ENCODE measurements around the gene RIBC2. TPM values are rescaled to one million over a fixed set of nuclear protein-coding genes. Genes with fewer than 3 reads are reported as not detected.

RIBC2 gene
- total RNA-seq, 2 donors from 2014 or later, result 6.0 to 7.4 TPM

GRCh38 chr22:45423524-45423923, 10.0 kb downstream of the RIBC2 start:
- no peak overlapping the region for H3K27ac ChIP-seq
- TF ChIP-seq POLR2A (IDR thresholded peaks at IDR 0.05) (no peak), CTCF (IDR thresholded peaks at IDR 0.05) (no peak), POLR2AphosphoS5 (IDR thresholded peaks at IDR 0.05) (no peak)
- no peak overlapping the region for H3K4me3 ChIP-seq
- intact Hi-C loops (cut with DNase I), result no loop called here
- no peak for DNase-seq (ENCODE audit: low spot score)
- no peaks in the 10 kb centered on the region for H3K4me1 ChIP-seq (replicated peaks)
- 85% methylated on average over 4 of the region's 4 CpGs for WGBS
- H3K9me3 ChIP-seq, result no peaks in the 10 kb centered on the region
- no peaks in the 10 kb centered on the region for H3K27me3 ChIP-seq (replicated peaks; ENCODE audit: insufficient read depth)
- H3K36me3 ChIP-seq, result no peaks in the 10 kb centered on the region

GRCh38 chr22:45424241-45424731, 10.8 kb downstream of the RIBC2 start:
- intact Hi-C loops (cut with DNase I), result no loop called here
- no peak overlapping the region for H3K4me3 ChIP-seq
- H3K4me1 ChIP-seq (replicated peaks), result no peaks in the 10 kb centered on the region
- no peaks in the 10 kb centered on the region for H3K9me3 ChIP-seq
- WGBS, result 75% methylated on average over 14 of the region's 14 CpGs
- no peaks in the 10 kb centered on the region for H3K36me3 ChIP-seq
- no peaks in the 10 kb centered on the region for H3K27me3 ChIP-seq (replicated peaks; ENCODE audit: insufficient read depth)
- TF ChIP-seq POLR2A (IDR thresholded peaks at IDR 0.05) (no peak), CTCF (IDR thresholded peaks at IDR 0.05) (no peak)
- DNase-seq (ENCODE audit: low spot score), result no peak
- H3K27ac ChIP-seq, result no peak overlapping the region

- H3K36me3 ChIP-seq, result no peaks in the 10 kb centered on the region
- H3K4me3 ChIP-seq, result no peak overlapping the region
- intact Hi-C loops (cut with DNase I), result no loop called here
- 64% methylated on average over 5 of the region's 5 CpGs for WGBS
- no peaks in the 10 kb centered on the region for H3K9me3 ChIP-seq
- H3K4me1 ChIP-seq (replicated peaks), result no peaks in the 10 kb centered on the region
- no peak for DNase-seq (ENCODE audit: low spot score)
- no peaks in the 10 kb centered on the region for H3K27me3 ChIP-seq (replicated peaks; ENCODE audit: insufficient read depth)
- TF ChIP-seq CTCF (IDR thresholded peaks at IDR 0.05), result no peak
- TF ChIP-seq POLR2A (IDR thresholded peaks at IDR 0.05), result no peak
- no peak for TF ChIP-seq POLR2AphosphoS5 (IDR thresholded peaks at IDR 0.05)
- H3K27ac ChIP-seq, result no peak overlapping the region
Observed at GRCh38 chr22:45425101-45425500, 11.6 kb downstream of the RIBC2 start.

- 94% methylated on average over 22 of the region's 23 CpGs for WGBS
- no peak for DNase-seq (ENCODE audit: low spot score)
- Histone ChIP-seq H3K27ac (no peak overlapping the region), H3K4me1 (replicated peaks) (no peaks in the 10 kb centered on the region), H3K36me3 (no peaks in the 10 kb centered on the region), H3K9me3 (no peaks in the 10 kb centered on the region), H3K4me3 (no peak overlapping the region), H3K27me3 (replicated peaks; ENCODE audit: insufficient read depth) (no peaks in the 10 kb centered on the region)
- TF ChIP-seq POLR2AphosphoS5 (IDR thresholded peaks at IDR 0.05) (no peak), CTCF (IDR thresholded peaks at IDR 0.05) (no peak), POLR2A (IDR thresholded peaks at IDR 0.05) (no peak)
- intact Hi-C loops (cut with DNase I), result no loop called here
Observed at GRCh38 chr22:45425531-45426265, 12.2 kb downstream of the RIBC2 start.

- H3K9me3 ChIP-seq, result no peaks in the 10 kb centered on the region
- DNase-seq (ENCODE audit: low spot score), result no peak
- H3K36me3 ChIP-seq, result no peaks in the 10 kb centered on the region
- H3K27me3 ChIP-seq (replicated peaks; ENCODE audit: insufficient read depth), result no peaks in the 10 kb centered on the region
- TF ChIP-seq POLR2A (IDR thresholded peaks at IDR 0.05) (no peak), CTCF (IDR thresholded peaks at IDR 0.05) (no peak), POLR2AphosphoS5 (IDR thresholded peaks at IDR 0.05) (no peak)
- H3K27ac ChIP-seq, result no peak overlapping the region
- intact Hi-C loops (cut with DNase I), result no loop called here
- H3K4me3 ChIP-seq, result no peak overlapping the region
- H3K4me1 ChIP-seq (replicated peaks), result no peaks in the 10 kb centered on the region
- WGBS, result 89% methylated on average over 9 of the region's 9 CpGs
Observed at GRCh38 chr22:45426387-45426786, 12.9 kb downstream of the RIBC2 start.
